Activated T-cell treated with anti-CD3 and anti-CD28 coated beads for 4 hours (primary cell): Measurements from ENCODE around the gene SLC41A1.

Experiments used
- DNase-seq: peaks from one replicate; pipeline ENCODE4 v3.0.0-alpha.2; 2020

Gene SLC41A1

GRCh38 chr1:205785446-205785845 lies 27.6 kb downstream of the SLC41A1 start:
- no peak for DNase-seq

DNA sequence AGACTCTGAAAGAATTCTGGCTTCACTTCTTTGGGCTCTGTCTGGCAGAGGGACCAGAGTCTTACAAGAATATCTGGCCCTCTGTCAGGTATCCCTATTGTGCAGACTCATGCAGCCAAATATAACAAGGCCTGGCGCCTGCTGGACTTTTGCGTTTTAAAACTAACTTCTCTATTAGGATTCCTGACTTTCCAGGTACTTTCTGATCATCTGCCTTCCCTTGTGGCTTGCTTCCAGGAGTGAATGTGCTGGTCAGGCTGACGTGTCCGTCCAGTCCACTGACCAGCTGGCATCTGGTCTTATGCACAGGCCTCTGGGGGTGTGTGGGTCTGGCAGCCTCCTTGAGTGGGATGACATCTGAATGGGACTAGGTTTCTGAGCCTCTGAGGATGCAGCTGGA lies 29.1 kb downstream of the SLC41A1 start:
- no peak for DNase-seq

- no peak for DNase-seq
These were observed 29.6 kb downstream of the SLC41A1 start for GRCh38 chr1:205783433-205783795.

DNA sequence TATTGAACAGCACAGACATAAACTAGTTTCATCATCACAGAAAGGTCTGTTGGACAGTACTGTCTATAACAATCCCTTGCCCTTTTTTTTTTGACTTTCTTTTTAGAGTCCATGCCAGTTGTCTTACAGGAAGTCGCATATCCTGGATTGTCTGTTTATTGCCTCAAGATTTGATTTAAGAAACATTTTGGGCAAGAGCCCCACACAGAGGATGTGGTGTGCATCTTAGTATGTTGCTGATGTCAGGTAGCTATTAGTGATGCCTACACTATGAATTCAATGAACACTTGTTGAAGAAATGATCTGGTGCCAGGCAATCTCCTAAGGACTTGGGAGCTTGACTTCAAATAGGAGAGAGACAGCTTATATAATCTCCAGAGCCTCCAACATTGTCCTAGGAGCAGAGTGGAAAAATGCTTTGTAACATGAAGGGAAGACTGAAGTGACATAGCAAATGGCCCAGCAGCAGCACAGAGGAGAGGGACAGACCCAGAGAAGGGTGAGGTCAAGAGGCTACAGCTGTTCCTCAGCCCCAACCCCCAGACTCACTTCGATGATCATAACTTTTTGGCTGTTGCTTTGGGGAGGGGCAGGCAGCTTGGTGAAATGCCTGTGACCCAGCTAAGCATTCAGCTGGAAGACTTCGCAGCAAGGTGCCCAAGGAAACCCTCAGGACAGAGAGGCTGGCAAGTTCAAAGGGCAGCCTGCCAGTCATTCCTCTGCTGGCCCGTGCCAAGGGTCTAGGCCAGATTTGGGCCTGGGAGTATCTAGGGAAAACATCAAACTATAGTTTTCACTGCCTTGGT lies 30.2 kb downstream of the SLC41A1 start:
- DNase-seq: no peak

- DNase-seq: no peak
These were observed 32.7 kb downstream of the SLC41A1 start for GRCh38 chr1:205780335-205780734.

- DNase-seq: no peak
These were observed 35.0 kb downstream of the SLC41A1 start for GRCh38 chr1:205777994-205778393.

GRCh38 chr1:205775717-205776056 lies 37.3 kb downstream of the SLC41A1 start:
- DNase-seq: no peak

DNA sequence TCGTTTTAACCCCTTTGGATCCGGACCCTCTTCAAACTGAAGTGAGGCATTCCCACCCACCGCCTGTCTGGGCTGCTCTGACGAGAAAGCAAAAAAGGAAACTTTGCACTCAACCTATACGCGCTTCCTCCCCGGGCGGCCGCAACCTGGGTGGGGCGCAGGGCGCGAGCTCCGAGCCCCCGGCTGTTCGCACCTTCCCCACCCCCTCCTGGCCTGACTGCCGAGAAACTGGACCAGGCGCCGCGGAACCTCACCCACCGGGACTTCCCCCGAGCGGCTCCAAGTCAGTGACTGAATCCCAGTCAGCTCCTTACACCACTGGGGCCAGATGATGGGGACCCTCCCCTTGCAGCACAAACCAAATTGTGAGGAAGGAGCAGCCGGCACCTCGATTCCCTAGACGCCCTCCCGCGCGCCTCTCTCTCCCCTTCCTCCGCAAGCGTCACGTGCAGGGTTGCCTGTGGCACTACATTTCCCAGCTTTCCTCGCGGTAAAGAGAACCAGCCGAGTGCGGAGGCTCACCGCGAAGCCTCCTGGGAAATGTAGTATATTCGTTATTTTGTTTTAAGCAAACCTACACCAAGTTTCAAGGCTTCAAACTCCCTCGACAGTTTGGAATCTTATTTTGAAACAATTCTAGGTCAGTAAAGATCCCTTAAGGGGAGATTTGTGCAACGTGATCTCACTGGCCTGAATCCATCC lies 37.8 kb downstream of the SLC41A1 start, which contains the start of gene RAB29:
Gene RAB29, minus strand, starts transcription at position 468 of the 702 bp plus-strand sequence. CDS start 526 bp downstream, outside the sequence.
- DNase-seq: peak; percentile 76

DNA sequence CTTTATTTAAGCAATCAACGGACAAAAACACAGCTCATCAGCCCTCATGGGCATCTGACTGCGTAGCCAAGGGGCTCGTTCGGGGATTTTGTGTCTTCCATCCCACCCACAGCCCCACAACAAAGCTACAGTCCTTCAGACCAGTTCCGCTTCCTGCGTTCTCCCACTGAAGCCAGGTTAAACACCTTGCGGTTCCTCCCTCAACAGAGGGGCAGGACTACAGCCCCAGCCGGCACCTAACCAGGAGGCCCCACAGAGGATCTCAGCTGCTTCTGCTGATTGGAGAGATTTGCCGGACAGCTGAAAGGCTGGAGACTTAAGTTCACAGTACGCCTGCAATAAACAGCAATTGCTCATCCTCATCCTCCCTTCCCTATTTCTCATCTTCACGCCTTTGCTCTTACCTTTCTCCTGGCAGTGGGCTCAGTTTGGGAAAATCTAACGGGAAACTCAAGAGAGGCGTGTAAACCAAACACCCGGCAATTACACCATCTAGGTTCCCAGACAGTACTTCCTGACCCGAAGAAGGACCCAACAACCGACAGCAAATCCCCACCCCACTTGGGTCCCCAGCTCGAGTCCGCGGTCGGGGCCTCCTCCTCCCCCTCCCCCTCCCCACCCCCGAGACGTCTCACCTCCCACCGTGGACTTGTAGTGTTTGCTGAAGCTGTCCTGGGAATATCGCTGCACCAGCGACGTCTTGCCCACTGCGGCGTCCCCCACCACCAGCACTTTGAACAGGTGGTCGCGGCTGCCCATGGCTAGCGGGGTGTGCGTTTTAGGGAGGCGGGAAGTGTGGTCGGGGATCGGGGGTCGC lies 38.6 kb downstream of the SLC41A1 start:
- DNase-seq: peak; percentile 6

GRCh38 chr1:205772607-205773032 lies 40.4 kb downstream of the SLC41A1 start:
- no peak for DNase-seq

- no peak for DNase-seq
These were observed 42.4 kb downstream of the SLC41A1 start for GRCh38 chr1:205770618-205771017.

- DNase-seq: no peak
These were observed 43.2 kb downstream of the SLC41A1 start for GRCh38 chr1:205769641-205770365.

GRCh38 chr1:205767248-205767647 lies 45.8 kb downstream of the SLC41A1 start:
- DNase-seq: no peak

- no peak for DNase-seq
These were observed 46.4 kb downstream of the SLC41A1 start for GRCh38 chr1:205766570-205766969.

DNA sequence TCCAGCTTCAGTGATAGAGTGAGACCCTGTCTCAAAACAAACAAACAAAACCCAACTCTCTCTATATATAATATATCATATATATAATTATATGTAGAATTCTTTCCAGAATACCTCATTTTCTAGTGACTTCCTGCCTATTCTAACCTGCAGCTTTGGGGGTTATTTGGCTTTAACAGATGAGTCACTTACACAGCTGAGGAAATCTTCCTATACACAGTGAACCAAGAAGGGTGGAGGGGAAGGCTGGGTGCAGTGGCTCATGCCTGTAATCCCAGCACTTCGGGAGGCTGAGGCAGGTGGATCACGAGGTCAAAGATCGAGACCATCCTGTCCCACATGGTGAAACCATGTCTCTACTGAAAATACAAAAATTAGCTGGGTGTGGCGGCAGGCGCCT lies 47.0 kb downstream of the SLC41A1 start:
- DNase-seq: no peak

GRCh38 chr1:205764578-205764977 lies 48.4 kb downstream of the SLC41A1 start:
- no peak for DNase-seq

DNA sequence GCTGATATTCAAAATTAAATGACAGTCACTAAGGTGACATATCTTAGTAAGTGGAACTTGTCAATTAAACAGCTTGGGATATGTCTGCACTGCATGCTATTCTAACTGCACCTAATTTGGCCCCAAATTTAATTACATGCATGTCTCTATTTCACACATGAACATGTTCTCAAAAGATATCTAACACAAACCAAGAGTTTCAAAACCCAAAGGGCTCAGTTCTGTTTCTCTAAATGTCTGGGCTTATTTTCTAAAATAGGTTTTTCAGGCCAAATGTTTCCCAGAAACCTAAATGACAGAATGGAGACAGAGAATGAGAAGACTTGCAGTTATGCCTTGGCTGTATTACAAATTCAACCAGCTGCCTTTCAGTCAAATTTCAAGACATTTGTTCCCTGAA lies 49.0 kb downstream of the SLC41A1 start:
- DNase-seq: no peak

DNA sequence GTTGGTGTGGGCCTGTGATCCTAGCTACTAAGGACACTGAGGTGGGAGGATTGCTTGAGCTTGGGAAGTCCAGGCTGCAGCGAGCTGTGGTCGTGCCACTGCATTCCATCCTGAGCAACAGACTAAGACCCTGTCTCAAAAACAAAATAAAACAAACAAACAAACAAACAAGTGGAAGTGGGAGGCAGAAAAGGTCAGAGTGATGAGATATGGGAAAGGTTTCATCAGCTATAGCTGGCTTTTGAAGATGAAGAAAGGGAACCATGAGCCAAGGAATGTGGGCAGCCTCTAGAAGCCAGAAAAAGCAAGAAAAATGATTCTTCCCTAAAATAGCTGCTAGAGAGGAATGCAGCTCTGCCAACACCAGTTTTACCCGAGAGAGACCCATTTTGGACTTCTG lies 52.4 kb downstream of the SLC41A1 start:
- DNase-seq: no peak

DNA sequence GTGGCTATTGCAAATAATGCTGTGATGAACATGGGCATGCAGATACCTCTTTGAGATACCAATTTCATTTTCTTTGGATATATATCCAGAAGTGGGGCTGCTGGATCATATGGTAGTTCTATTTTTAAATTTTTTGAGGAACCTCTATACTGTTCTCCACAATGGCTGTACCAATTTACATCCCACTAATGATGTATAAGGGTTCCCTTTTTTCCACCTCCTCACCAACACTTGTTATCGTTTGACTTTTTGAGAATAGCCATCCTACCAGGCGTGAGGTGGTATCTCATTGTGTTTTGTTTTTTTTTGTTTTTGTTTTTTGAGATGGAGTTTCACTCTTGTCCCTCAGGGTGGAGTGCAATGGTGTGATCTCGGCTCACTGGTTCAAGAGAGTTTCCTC lies 56.4 kb downstream of the SLC41A1 start:
- DNase-seq: no peak

GRCh38 chr1:205754857-205755256 lies 58.1 kb downstream of the SLC41A1 start:
- DNase-seq: no peak

DNA sequence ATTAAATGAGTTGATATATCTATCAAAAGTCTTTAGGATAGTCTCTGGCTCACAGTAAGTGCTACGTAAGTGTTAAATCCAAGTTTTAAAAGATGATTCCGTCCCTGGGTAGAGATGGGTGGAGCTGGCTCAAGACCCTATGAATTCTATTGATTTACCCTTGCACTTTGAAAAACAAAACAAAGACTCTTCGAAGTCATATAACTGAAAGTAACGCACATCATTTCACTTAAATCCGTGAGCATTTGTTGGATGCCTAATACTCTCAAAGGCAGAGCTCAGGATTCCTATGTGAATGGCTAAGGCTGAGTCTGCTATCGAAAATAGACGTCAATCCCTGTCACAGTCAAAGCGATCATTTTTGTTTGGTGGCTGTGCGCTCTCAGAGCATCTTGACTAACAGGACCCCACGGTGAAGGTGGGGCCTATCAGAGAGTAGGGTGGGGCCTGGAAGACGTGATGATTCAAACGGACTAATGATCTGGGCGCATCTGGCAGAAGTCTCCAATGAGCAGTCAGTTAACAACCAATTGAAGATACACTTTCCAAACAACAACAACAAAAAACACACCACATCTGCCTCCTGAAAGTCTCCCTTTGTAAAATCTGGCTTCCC lies 61.9 kb downstream of the SLC41A1 start:
- no peak for DNase-seq
